IPS-NIHi11 (cell line): ENCODE results near the gene SAGE1.
"Not testable (repeated sequence)": the region's sequence is repeated elsewhere in the genome, so short reads cannot be mapped to it uniquely, and the experiment has no call there.

ENCODE experiments used
- DNase-seq: peaks from one replicate; pipeline ENCODE4 v3.0.0; 2012; ENCODE audit warnings: mixed read lengths, low spot score

Gene SAGE1, protein sequence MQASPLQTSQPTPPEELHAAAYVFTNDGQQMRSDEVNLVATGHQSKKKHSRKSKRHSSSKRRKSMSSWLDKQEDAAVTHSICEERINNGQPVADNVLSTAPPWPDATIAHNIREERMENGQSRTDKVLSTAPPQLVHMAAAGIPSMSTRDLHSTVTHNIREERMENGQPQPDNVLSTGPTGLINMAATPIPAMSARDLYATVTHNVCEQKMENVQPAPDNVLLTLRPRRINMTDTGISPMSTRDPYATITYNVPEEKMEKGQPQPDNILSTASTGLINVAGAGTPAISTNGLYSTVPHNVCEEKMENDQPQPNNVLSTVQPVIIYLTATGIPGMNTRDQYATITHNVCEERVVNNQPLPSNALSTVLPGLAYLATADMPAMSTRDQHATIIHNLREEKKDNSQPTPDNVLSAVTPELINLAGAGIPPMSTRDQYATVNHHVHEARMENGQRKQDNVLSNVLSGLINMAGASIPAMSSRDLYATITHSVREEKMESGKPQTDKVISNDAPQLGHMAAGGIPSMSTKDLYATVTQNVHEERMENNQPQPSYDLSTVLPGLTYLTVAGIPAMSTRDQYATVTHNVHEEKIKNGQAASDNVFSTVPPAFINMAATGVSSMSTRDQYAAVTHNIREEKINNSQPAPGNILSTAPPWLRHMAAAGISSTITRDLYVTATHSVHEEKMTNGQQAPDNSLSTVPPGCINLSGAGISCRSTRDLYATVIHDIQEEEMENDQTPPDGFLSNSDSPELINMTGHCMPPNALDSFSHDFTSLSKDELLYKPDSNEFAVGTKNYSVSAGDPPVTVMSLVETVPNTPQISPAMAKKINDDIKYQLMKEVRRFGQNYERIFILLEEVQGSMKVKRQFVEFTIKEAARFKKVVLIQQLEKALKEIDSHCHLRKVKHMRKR

DNA sequence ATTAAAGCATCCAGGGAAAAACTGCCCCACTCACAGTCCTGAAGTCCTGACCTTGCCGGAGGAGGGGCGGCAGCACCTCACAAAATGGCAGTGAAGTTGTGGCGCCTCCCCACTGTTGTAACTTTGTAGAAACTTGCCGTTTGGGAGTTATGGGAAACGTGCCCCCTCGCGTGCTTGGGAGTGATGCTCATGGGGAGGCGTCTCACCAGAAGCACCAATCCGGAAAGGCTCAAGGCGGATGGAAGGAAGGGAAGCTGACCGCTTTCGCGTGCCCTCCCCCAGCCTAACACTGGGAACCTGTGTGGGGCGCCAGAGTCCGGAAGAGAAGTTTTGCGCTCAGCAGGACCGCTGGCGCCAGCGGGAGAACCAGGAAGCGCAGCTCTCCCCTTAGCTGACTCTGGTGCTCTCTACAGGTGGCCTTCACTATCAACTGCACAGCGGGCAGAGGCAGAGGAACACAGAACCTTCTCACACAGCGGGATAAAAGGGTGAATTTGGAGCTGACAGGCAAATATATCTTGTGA is at the start of gene SAGE1, which contains the start of gene CT45A10:
Gene SAGE1 (plus strand): TSS at position 423 of the 524 bp plus-strand sequence. CDS start 2,527 bp downstream, outside the sequence.
Gene CT45A10 (minus strand): TSS at position 151 of the 524 bp plus-strand sequence. CDS start 8,100 bp downstream, outside the sequence.
- DNase-seq: peak; percentile 5

GRCh38 chrX:135854438-135854837 is 39.1 kb upstream of the SAGE1 start, which contains the start of gene CT45A8:
CT45A8 (minus strand) TSS chrX:135854538; CDS start chrX:135850783, 3,755 bp downstream.
- not testable (repeated sequence) for DNase-seq

DNA sequence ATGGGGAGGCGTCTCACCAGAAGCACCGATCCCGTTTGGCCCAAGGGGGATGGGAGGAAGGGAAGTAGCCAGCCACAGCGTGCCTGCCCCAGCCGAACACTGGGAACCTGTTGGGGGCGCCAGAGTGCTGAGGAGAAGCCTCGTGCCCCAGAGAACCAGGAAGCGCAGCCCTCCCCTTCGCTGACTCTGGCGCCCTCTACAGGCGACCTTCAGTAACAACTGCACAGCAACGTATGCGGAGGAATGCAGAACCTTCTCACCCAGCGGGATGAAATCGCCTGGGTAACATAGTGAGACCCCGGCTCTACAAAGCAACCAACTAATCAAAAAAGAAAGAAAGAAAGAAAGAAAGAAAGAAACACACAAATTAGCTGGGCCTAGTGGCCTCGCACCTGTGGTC is 21.8 kb upstream of the SAGE1 start, which contains the start of gene CT45A9:
Gene CT45A9 (minus strand): TSS at position 101 of the 400 bp plus-strand sequence. CDS start 3,751 bp downstream, outside the sequence.
- not testable (repeated sequence) for DNase-seq

- DNase-seq: not testable (repeated sequence)
Observed at GRCh38 chrX:135882741-135883140, 10.8 kb upstream of the SAGE1 start.

GRCh38 chrX:135888230-135888629 is 5.3 kb upstream of the SAGE1 start:
- not testable (repeated sequence) for DNase-seq

GRCh38 chrX:135888976-135889375 is 4.5 kb upstream of the SAGE1 start:
- DNase-seq: not testable (repeated sequence)

GRCh38 chrX:135890087-135890585 is 3.4 kb upstream of the SAGE1 start:
- DNase-seq: no peak

DNA sequence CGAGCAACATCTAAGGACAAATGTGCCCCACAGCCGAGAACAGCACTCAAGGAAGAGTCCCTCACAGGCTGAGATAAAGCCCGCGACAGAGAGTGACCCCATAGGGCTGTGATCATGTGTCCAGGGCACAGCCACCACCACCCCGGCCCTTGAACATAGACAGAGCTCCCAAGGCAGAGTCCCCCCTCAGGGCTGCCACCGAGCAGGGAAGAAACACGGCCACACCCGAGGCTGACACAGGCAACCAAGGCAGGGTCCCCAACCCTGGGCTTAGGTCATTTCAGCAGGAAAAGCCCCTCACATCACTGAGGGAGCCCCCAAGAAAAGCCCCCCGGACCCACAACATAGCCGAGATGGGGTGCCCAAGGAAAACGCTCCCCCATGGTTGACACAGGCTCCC is 735 bp upstream of the SAGE1 start:
- no peak for DNase-seq

GRCh38 chrX:135910251-135910650 is 16.7 kb downstream of the SAGE1 start:
- no peak for DNase-seq

- DNase-seq: no peak
Observed at GRCh38 chrX:135914404-135914803, 20.9 kb downstream of the SAGE1 start.

- DNase-seq: not testable (repeated sequence)
Observed at GRCh38 chrX:135920516-135920915, 27.0 kb downstream of the SAGE1 start.

- peak; percentile 11 for DNase-seq
Observed at GRCh38 chrX:135923353-135923752, 29.8 kb downstream of the SAGE1 start.

DNA sequence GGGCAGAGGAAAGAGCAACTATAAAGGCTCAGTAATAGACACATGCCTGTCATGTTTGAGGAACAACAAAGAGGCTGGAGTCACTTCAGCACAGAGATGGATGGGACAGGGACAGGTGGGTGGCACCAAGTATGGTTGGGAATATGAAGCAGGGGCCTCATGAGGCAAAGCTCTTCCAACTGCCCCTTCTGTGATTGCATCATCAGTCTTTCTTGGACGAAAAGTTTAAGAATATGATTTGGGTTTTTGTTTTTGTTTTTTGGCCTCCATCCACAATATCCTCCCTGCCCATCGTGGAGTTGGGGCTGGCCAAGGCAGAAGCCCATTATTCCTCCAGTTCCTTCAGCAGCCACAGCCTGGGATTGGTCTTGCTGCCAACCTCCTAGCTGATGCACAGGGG is 34.4 kb downstream of the SAGE1 start:
- no peak for DNase-seq

DNA sequence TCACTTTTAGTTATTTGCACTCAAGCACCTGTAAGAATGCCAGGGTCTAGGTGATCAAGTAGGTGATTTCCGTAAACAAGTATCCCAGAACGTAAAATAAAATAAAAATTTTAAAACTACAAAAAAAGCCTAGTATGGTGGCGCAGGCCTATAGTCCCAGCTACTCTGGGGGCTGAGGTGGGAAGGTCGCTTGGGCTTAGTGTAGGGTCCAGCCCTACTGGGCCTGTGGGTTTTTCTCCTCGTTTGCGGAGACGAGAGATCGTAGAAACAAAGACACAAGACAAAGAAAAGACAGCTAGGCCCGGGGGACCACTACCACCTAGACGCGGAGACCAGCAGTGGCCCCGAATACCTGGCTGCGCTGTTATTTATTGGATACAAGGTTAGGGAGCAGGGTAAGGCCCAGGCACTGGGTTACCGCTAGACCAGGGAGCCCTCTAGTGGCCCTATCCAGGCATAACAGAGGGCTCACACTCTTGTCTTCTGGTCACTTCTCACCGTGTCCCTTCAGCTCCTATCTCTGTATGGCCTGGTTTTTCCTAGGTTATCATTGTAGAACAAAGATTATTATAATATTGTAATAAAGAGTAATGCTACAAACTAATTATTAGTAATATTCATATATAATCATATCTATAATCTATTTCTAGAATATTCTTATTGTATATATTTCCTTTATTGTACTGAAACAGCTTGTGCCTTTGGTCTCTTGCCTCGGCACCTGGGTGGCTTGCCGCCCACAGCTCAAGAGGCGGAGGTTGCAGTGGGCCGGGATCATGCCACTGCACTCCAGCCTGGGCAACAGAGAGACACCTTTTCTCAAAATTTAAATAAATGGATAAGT is 38.4 kb downstream of the SAGE1 start:
- DNase-seq: peak; percentile 28

GRCh38 chrX:135944486-135944885 is 51.0 kb downstream of the SAGE1 start:
- DNase-seq: no peak

DNA sequence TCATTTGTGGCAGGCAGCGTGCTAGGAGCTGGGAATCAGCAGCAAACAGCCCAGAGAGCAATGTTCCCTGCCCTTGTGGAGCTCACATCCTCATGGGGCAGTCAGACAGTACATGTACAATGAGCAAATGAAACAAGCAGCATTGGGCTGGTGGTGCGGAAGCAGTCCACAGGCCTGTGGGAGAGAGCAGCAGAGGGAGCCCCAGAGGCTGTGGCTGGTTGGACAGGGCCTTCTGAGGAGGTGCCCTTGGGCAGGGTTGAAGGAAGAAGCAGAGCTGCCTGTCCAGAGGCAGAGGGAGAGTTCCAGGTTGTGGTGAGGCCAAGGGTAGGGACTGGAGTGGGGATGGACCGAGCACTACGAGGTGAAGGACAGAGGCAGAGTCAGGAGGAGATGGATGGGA is 57.8 kb downstream of the SAGE1 start:
- DNase-seq: no peak
